Measurements from ENCODE around the gene NSD1. TPM values are rescaled to one million over a fixed set of nuclear protein-coding genes. Genes with fewer than 3 reads are reported as not detected.
A peak's percentile ranks its signal among the peaks of the same experiment; 100 is the strongest.

The NSD1 gene
- total RNA-seq, 2 donors from 2014 or later, result 150 to 190 TPM

DNA sequence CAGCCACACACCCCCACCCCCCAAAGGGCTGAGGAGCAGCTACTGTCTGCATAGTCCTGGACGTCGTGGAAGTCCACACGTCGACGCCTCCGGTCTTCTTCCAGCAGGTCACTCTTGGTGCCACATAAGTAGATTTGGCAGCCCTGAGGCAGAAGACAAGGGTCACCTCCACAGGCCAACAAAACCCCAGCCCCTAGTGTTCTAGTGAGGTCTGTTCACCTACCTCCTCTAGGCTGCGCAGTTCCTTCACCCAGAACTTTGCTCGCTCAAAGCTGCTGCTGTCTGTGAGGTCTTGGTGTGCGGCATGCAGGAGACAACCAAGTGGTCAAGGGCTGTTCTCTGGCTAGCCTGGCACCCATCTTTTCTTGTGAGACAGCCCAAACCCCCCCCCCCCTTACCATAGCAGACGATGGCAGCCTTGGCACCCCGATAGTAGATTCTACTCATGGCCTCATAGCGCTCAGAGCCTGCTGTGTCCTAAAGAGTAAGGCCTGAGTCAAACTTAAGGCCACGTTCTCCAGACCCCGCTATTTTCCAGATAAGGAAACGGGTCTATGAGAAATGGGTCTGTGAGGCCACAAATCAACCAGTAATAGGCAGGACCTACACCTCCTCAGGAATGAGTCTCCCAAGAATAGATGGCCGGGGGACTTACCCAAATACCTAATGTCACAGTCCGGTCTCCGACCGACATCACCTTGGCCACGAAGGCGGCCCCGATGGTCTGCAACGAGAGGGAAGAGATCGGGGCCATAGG is 169.0 kb downstream of the NSD1 start:
- peak overlapping the region; percentile 94 for H3K27ac Mint-ChIP-seq
- WGBS, 2 experiments (ENCODE audit: insufficient coverage in 1 of 2, insufficient read length in 1 of 2), result 48 to 69% methylated on average over 14 to 24 of the region's 24 CpGs
- H3K4me1 Mint-ChIP-seq, result peaks cover 47% of the 10 kb centered on the region
- Histone ChIP-seq H3K9me3 (ENCODE audit: control insufficient read depth, low read length) (no peaks in the 10 kb centered on the region), H3K4me1 (ENCODE audit: control insufficient read depth, insufficient read depth, low read length) (peaks cover 20% of the 10 kb centered on the region), H3K36me3 (ENCODE audit: control insufficient read depth, insufficient read depth, low read length) (peaks cover 59% of the 10 kb centered on the region), H3K4me3 (ENCODE audit: low read length) (peak overlapping the region; percentile 99), H3K9ac (ENCODE audit: extremely low read depth, low read length, poor library complexity, severe bottlenecking) (peak overlapping the region; percentile 78), H3K27ac (ENCODE audit: low read depth, low read length) (no peak overlapping the region), H3K27me3 (ENCODE audit: control insufficient read depth, insufficient read depth, low read length, poor library complexity, severe bottlenecking) (no peaks in the 10 kb centered on the region)
- peaks cover 35% of the 10 kb centered on the region for H3K36me3 Mint-ChIP-seq (ENCODE audit: low read depth)
- peak overlapping the region; percentile 81 for H3K4me3 Mint-ChIP-seq
- H3K9me3 Mint-ChIP-seq, result no peaks in the 10 kb centered on the region
- TF ChIP-seq, protein P1, sequence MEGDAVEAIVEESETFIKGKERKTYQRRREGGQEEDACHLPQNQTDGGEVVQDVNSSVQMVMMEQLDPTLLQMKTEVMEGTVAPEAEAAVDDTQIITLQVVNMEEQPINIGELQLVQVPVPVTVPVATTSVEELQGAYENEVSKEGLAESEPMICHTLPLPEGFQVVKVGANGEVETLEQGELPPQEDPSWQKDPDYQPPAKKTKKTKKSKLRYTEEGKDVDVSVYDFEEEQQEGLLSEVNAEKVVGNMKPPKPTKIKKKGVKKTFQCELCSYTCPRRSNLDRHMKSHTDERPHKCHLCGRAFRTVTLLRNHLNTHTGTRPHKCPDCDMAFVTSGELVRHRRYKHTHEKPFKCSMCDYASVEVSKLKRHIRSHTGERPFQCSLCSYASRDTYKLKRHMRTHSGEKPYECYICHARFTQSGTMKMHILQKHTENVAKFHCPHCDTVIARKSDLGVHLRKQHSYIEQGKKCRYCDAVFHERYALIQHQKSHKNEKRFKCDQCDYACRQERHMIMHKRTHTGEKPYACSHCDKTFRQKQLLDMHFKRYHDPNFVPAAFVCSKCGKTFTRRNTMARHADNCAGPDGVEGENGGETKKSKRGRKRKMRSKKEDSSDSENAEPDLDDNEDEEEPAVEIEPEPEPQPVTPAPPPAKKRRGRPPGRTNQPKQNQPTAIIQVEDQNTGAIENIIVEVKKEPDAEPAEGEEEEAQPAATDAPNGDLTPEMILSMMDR (conservative IDR thresholded peaks at IDR 0.05), result peak; percentile 52
- peak; percentile 76 for DNase-seq
- no peaks in the 10 kb centered on the region for H3K27me3 Mint-ChIP-seq (ENCODE audit: insufficient read depth)

DNA sequence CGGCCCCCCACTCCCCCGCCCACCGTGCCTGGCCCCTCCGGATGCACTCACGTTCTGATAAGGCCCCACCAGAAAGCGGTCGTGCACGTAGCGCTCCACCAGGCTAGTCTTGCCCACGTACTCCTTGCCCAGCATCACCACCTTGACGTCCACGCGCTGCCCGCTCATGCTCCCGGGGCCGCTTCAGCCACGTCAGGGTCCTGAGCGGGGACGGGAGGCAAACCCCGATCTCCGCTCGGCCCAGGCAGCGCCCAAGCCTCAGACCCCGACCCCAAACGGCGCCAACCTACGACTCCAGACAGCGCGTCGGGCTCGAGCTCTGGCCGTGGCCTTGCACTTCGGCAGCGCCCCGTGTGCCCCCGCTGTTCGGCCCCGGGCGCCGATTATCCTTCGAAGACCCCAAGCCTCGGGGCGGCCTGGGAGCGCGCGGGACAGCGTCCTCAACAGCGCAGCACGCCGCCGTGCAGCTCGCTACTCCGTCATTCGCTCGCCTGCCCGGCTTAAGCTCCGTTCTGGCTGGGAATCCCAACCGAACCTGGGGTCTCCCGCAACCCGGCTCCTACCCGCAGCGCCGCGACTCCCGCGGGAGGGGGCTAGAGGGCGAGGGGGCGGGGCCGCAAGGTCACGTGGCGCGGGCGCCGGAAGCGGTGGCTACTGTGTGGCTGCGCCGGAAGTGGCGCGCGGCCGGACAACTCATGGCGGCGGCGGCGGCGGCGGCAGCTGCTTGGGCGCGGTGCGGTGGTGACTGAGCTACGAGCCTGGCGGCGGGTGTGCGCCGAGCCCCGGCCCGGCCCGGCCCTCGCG is 169.8 kb downstream of the NSD1 start, which contains the start of the genes PRELID1 and RAB24:
PRELID1 (plus strand) TSS at position 679 of the 804 bp plus-strand sequence. CDS start 187 bp downstream, outside the sequence.
RAB24 (minus strand) TSS at position 599 of the 804 bp plus-strand sequence; CDS start at position 168, 431 bp downstream.
- Mint-ChIP-seq H3K4me1 (peaks cover 40% of the 10 kb centered on the region), H3K4me3 (peak within 1 kb of the TSS; percentile 81), H3K36me3 (ENCODE audit: low read depth) (peaks cover 29% of the 10 kb centered on the region), H3K9me3 (no peaks in the 10 kb centered on the region), H3K27me3 (ENCODE audit: insufficient read depth) (no peaks in the 10 kb centered on the region), H3K27ac (peak within 1 kb of the TSS; percentile 94)
- H3K36me3 ChIP-seq (ENCODE audit: control insufficient read depth, insufficient read depth, low read length), result peaks cover 55% of the 10 kb centered on the region
- peak; percentile 96 for DNase-seq
- no peak within 1 kb of the TSS for H3K27ac ChIP-seq (ENCODE audit: low read depth, low read length)
- TF ChIP-seq, protein P1 (conservative IDR thresholded peaks at IDR 0.05), result peak; percentile 49
- H3K4me3 ChIP-seq (ENCODE audit: low read length), result peak within 1 kb of the TSS; percentile 99
- 0% methylated on average over 58 to 100 of the region's 100 CpGs for WGBS, 2 experiments (ENCODE audit: insufficient coverage in 1 of 2, insufficient read length in 1 of 2)
- H3K9ac ChIP-seq (ENCODE audit: extremely low read depth, low read length, poor library complexity, severe bottlenecking), result peak within 1 kb of the TSS; percentile 91
- H3K4me1 ChIP-seq (ENCODE audit: control insufficient read depth, insufficient read depth, low read length), result peaks cover 20% of the 10 kb centered on the region
- H3K27me3 ChIP-seq (ENCODE audit: control insufficient read depth, insufficient read depth, low read length, poor library complexity, severe bottlenecking), result no peaks in the 10 kb centered on the region
- no peaks in the 10 kb centered on the region for H3K9me3 ChIP-seq (ENCODE audit: control insufficient read depth, low read length)

DNA sequence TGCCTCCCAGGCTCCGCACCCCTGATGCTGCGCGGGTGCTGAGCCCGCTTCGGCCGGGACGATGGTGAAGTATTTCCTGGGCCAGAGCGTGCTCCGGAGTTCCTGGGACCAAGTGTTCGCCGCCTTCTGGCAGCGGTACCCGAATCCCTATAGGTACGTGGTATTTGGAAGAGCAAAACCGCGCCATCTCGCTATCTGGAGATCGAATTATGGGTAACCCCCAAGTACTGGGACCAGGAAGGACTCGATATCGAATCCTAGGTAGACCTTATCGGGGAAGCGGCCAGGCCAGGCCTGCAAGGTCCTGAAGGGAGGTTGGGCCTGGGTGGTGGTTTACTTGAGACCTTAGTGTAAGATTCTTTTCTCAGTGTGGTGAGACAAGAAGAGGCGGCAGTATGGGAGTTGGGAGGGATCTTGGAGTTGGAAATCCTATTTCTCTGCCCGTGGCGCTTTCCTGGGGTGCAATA is 170.4 kb downstream of the NSD1 start:
- Mint-ChIP-seq H3K4me1 (peaks cover 36% of the 10 kb centered on the region), H3K27ac (peak overlapping the region; percentile 88), H3K27me3 (ENCODE audit: insufficient read depth) (no peaks in the 10 kb centered on the region), H3K36me3 (ENCODE audit: low read depth) (peaks cover 28% of the 10 kb centered on the region), H3K9me3 (no peaks in the 10 kb centered on the region), H3K4me3 (peak overlapping the region; percentile 81)
- H3K27me3 ChIP-seq (ENCODE audit: control insufficient read depth, insufficient read depth, low read length, poor library complexity, severe bottlenecking), result no peaks in the 10 kb centered on the region
- TF ChIP-seq, protein P1 (conservative IDR thresholded peaks at IDR 0.05), result no peak
- 0 to 2% methylated on average over 22 to 25 of the region's 25 CpGs for WGBS, 2 experiments (ENCODE audit: insufficient coverage in 1 of 2, insufficient read length in 1 of 2)
- H3K9me3 ChIP-seq (ENCODE audit: control insufficient read depth, low read length), result no peaks in the 10 kb centered on the region
- no peak overlapping the region for H3K27ac ChIP-seq (ENCODE audit: low read depth, low read length)
- no peak for DNase-seq
- H3K4me1 ChIP-seq (ENCODE audit: control insufficient read depth, insufficient read depth, low read length), result peaks cover 20% of the 10 kb centered on the region
- peak overlapping the region; percentile 99 for H3K4me3 ChIP-seq (ENCODE audit: low read length)
- peaks cover 53% of the 10 kb centered on the region for H3K36me3 ChIP-seq (ENCODE audit: control insufficient read depth, insufficient read depth, low read length)
- H3K9ac ChIP-seq (ENCODE audit: extremely low read depth, low read length, poor library complexity, severe bottlenecking), result peak overlapping the region; percentile 91
